GM12874 (cell line): Measurements from ENCODE around the gene CCL20.

Experiments used
- TF ChIP-seq, protein P1 (sequence below): IDR thresholded peaks from 2 replicates; pipeline ENCODE4 v1.5.1; 2011; ENCODE audit warnings: low read depth, mild to moderate bottlenecking, control low read depth, low read length, moderate library complexity; ENCODE audit not compliant: insufficient read depth

The CCL20 gene

DNA sequence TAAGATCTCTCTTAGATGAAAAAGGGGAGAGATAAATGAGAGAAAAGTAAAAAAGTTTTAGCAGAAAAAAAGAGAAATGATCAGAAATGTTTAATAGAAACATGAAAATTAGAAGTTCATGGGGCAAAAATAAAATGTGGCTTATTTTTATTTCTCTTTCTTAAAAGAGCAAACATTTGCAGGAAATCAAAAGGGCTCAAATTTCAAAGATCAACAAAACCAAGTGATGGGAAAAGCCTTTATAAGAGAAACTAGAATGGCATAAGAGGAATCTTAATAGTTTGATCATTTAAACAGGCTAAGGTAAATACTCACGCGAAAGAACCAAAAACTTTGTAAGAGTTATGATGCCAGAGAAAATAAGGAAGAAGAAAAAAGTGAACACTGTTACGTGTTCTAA is 34.5 kb downstream of the CCL20 start:
- TF ChIP-seq, protein P1, sequence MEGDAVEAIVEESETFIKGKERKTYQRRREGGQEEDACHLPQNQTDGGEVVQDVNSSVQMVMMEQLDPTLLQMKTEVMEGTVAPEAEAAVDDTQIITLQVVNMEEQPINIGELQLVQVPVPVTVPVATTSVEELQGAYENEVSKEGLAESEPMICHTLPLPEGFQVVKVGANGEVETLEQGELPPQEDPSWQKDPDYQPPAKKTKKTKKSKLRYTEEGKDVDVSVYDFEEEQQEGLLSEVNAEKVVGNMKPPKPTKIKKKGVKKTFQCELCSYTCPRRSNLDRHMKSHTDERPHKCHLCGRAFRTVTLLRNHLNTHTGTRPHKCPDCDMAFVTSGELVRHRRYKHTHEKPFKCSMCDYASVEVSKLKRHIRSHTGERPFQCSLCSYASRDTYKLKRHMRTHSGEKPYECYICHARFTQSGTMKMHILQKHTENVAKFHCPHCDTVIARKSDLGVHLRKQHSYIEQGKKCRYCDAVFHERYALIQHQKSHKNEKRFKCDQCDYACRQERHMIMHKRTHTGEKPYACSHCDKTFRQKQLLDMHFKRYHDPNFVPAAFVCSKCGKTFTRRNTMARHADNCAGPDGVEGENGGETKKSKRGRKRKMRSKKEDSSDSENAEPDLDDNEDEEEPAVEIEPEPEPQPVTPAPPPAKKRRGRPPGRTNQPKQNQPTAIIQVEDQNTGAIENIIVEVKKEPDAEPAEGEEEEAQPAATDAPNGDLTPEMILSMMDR: no peak

DNA sequence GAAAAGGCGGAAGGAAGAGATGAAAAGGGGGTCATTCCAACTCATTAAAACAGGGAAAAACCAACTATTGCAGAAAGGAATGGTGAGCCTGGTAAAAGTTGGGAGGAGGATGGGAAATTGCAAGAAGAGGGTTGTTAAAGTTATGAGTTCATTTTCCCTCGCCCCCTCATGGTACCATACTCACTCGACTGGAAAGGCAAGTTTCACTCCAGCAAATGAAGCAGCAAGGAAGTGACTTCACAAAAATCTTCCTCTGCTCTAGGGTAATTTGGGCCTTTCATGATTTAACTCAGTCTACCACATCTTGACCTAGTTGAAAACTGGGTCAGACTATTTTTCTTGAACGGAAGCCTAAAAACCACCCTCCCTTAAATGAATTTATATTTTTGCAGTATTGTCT is 34.9 kb downstream of the CCL20 start:
- TF ChIP-seq, protein P1: no peak

DNA sequence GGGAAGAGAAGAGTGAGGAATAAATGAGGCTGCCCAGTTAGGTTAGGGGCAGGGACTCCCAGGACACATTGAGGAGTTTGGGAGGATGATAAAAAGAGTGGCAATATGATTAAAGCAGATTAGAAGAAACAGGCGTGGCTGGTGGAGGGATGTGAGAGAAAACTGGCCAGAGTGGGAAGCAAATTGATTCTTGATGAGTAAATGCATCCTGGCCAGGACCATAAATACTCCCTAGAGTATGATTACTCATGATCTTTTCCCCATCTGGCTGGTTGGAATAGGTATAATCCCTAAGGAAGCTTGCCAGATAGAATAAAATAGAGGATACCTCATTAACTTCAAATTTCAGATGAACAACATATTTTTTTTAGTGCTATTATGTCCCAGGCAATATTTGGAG is 36.3 kb downstream of the CCL20 start:
- TF ChIP-seq, protein P1: no peak

DNA sequence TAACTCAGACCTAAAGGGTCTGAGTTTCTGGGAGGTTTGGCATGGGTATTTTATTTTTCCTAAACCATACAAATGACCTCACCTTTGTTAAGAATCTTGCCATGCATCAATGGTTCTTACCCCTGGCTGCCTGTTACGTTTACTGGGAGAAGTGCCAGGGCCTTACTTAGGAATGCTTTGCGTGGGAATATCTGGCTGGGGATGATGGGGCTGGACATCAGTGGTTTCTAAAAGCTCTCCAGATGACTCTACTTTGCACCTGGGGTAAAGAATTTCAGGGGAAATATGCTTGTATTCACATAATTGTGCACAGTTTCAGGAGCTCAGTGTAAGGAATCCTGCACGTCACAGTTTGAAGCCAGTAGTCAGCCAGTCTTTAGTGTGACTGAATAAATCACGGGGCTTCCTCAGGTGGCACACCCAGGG is 39.6 kb downstream of the CCL20 start:
- TF ChIP-seq, protein P1: no peak

DNA sequence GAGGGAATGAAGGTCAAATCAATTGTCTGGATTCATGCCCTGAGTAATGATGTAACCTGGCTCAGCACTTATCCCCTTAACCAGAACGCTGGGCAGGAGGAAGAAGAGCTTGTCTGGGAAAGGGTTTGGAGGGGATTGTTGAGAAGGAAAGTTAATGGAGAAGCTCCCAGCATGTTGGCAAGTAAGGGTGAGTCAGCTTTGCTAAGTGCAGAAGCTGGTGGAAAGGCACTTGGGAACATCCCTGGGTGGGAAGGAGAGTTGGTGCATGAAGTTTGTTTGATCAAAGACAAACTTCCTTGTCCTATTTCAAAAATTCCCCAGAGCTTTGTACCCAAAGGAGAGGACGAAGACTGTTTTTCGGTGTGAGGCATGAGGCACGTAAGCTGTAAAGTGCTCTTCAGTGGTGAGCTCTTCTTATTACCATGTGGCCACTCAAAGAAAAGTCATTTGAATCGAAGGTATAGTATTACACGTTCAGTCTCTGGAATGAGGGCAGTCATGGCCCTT is 40.2 kb downstream of the CCL20 start:
- TF ChIP-seq, protein P1: no peak

DNA sequence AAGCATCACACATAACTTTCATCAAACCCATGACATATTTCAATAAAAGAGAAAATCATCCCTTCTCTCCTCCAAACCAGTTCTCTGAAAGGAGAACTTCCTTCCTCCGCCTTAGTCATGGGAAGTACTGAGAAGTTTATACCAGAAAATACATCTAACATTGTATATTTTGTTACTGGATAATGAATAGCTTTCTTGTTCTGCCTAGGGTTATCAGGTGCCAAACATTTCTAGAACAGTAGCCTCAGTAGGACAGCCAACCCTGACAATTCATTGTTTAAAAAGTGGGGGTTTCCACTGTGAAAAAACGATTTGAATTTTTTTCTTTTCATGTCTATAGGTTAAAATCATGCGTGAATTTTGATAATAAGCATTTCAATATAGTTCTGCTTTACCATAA is 41.8 kb downstream of the CCL20 start:
- TF ChIP-seq, protein P1: no peak

DNA sequence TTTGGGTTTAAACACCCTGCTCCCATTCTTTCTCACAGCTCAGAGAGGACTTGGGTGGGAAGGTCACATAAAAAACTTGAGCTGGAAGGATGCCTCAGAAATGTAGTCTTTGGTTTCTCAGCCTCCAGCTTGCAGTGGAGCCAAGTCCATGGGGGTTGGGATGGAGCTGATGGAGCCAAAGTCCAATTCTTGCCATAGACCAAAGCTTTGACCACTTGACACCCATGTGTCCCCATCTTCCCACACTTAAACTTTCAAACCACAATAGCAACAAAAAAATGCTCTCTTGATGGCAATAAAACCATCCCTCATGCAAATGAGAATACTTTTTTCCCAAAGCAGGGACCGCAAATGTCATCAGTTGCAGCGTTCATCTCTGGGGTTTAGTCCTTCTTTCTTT is 43.1 kb downstream of the CCL20 start:
- TF ChIP-seq, protein P1: no peak
